HepG2 (cell line): ENCODE measurements around the gene GABRA4. TPM values are rescaled to one million over a fixed set of nuclear protein-coding genes. Genes with fewer than 3 reads are reported as not detected.

Source experiments
- ATAC-seq: fragments of 200-7000 bp; cut with Tn5 transposase; 3 replicates; pipeline ENCODE4 v1.9.1; 2020; ENCODE audit warnings: mild to moderate bottlenecking, moderate library complexity
- BruUV-seq: library from RNA; stranded (reverse); fragments of 400-500 nt; replicated peaks from 2 replicates; lab custom pipeline; 2021; lab: Mats Ljungman, UMichigan
- CTCF ChIA-PET: fragments of 300-600 bp; formaldehyde crosslinking; extraction: SDS; loops from one replicate; lab custom pipeline; 2021; ENCODE audit warnings: low total read pairs, inconsistent platforms, low intra/inter-chr PET ratio; lab: Yijun Ruan, JAX
- POLR2A ChIA-PET: fragments of 350-600 bp; sonication (Branson Sonifier 250); formaldehyde crosslinking; loops from one replicate; lab custom pipeline; 2020; ENCODE audit warnings: antibody characterized with exemption, inconsistent platforms; lab: Yijun Ruan, JAX
- DNase-seq: peaks from one replicate; pipeline ENCODE4 v3.0.0-alpha.2; 2015; ENCODE audit warnings: low spot score
- FAIRE-seq: peaks from 3 replicates; lab custom pipeline; 2011; peaks lifted over from hg19 to GRCh38; lab: Jason Lieb, UNC
- H2AFZ ChIP-seq: one replicate; pipeline ENCODE4 v1.6.1; 2011; ENCODE audit warnings: low read length, inconsistent platforms
- H3K27ac ChIP-seq: fragments of 300-600 bp; 3 replicates; pipeline ENCODE4 v1.8.0; 2011; ENCODE audit warnings: mixed run types, mild to moderate bottlenecking, mixed read lengths, low read length, inconsistent platforms; ENCODE audit not compliant: insufficient read depth; ENCODE audit errors: extremely low read length
- H3K27me3 ChIP-seq, 2 experiments: fragments of 200-600 bp in 1 of 2; 2 replicates in 1 of 2; 3 replicates in 1 of 2; pipeline versions ENCODE4 v1.6.0 to v1.8.0; 2011; ENCODE audit warnings: low read length in 2 of 2, mild to moderate bottlenecking in 2 of 2, moderate library complexity in 2 of 2, inconsistent platforms in 1 of 2; ENCODE audit not compliant: insufficient read depth in 2 of 2, control insufficient read depth in 1 of 2
- H3K36me3 ChIP-seq, 2 experiments: fragments of 200-600 bp in 1 of 2; replicated peaks in 1 of 2; 2 replicates in 1 of 2; 3 replicates in 1 of 2; pipeline versions ENCODE4 v1.5.1 to v1.8.0; 2011; ENCODE audit warnings: low read length in 2 of 2, inconsistent platforms in 1 of 2; ENCODE audit not compliant: insufficient read depth in 2 of 2, control insufficient read depth in 1 of 2
- H3K4me1 ChIP-seq: 2 replicates; pipeline ENCODE4 v1.5.1; 2012; ENCODE audit warnings: low read length, inconsistent platforms; ENCODE audit not compliant: insufficient read depth
- H3K4me2 ChIP-seq: 2 replicates; pipeline ENCODE4 v1.6.0; 2011; ENCODE audit warnings: low read depth, low read length, inconsistent platforms
- H3K4me3 ChIP-seq, 3 experiments: fragments of 200-600 bp in 1 of 3; sonication (generic), shearing (Covaris generic) in 1 of 3; replicated peaks in 1 of 3; 2 replicates each; pipeline ENCODE4 v1.5.1; 2011 to 2016; ENCODE audit warnings: low read length in 3 of 3, inconsistent platforms in 2 of 3, low read depth in 2 of 3, mild to moderate bottlenecking in 2 of 3, control low read depth in 1 of 3, mixed read lengths in 1 of 3; ENCODE audit not compliant: insufficient read depth in 1 of 3
- H3K79me2 ChIP-seq: one replicate; pipeline ENCODE4 v1.6.1; 2011; ENCODE audit warnings: low read length, inconsistent platforms; ENCODE audit not compliant: insufficient read depth
- H3K9ac ChIP-seq: 2 replicates; pipeline ENCODE4 v1.6.0; 2011; ENCODE audit warnings: mild to moderate bottlenecking, low read depth, low read length, inconsistent platforms; ENCODE audit not compliant: insufficient read depth
- H3K9me3 ChIP-seq: 2 replicates; pipeline ENCODE4 v1.5.1; 2012; ENCODE audit warnings: mild to moderate bottlenecking, low read length
- H4K20me1 ChIP-seq: 2 replicates; pipeline ENCODE4 v1.6.0; 2011; ENCODE audit warnings: inconsistent platforms, mild to moderate bottlenecking, low read length, moderate library complexity; ENCODE audit not compliant: insufficient read depth
- CEBPB ChIP-seq: IDR thresholded peaks from 2 replicates; pipeline ENCODE4 v1.6.1; 2011; ENCODE audit warnings: low read depth, low read length, improper control_type of control experiment, borderline replicate concordance
- MTA1 ChIP-seq: sonication (generic); formaldehyde crosslinking; IDR thresholded peaks from 2 replicates; pipeline ENCODE4 v1.4.0; 2020; ENCODE audit warnings: missing genetic modification reagents, mild to moderate bottlenecking, borderline replicate concordance
- MTF1 ChIP-seq: sonication (generic); formaldehyde crosslinking; IDR thresholded peaks from 2 replicates; pipeline ENCODE4 v1.5.0; 2020; ENCODE audit warnings: missing genetic modification reagents
- REL ChIP-seq: sonication (generic); formaldehyde crosslinking; conservative IDR thresholded peaks from 2 replicates; pipeline ENCODE4 v1.8.0; 2022; ENCODE audit warnings: mild to moderate bottlenecking, missing genetic modification reagents, moderate library complexity
- SAFB2 ChIP-seq: sonication (generic); formaldehyde crosslinking; IDR thresholded peaks from 2 replicates; pipeline ENCODE4 v1.5.1; 2020; ENCODE audit warnings: missing genetic modification reagents, low read depth, mild to moderate bottlenecking, borderline replicate concordance
- TCF7L2 ChIP-seq: IDR thresholded peaks from 2 replicates; pipeline ENCODE4 v1.6.1; 2011; ENCODE audit warnings: mild to moderate bottlenecking, low read depth, low read length, moderate library complexity
- ZFP82 ChIP-seq: sonication (generic); formaldehyde crosslinking; IDR thresholded peaks from 2 replicates; pipeline ENCODE4 v1.5.1; 2020; ENCODE audit warnings: mild to moderate bottlenecking, missing genetic modification reagents, borderline replicate concordance
- ZIK1 ChIP-seq: sonication (generic); formaldehyde crosslinking; IDR thresholded peaks from 2 replicates; pipeline ENCODE4 v1.5.0; 2020; ENCODE audit warnings: mild to moderate bottlenecking, low read depth, missing genetic modification reagents, borderline replicate concordance
- ZNF496 ChIP-seq: sonication (generic); formaldehyde crosslinking; IDR thresholded peaks from 2 replicates; pipeline ENCODE4 v1.8.1; 2023; ENCODE audit warnings: mild to moderate bottlenecking, moderate library complexity, missing genetic modification reagents; ENCODE audit not compliant: insufficient replicate concordance
- ZNF775 ChIP-seq: sonication (generic); formaldehyde crosslinking; IDR thresholded peaks from 2 replicates; pipeline ENCODE4 v1.4.0; 2020; ENCODE audit warnings: missing genetic modification reagents, mild to moderate bottlenecking, moderate library complexity, borderline replicate concordance
- WGBS: methylation state at CpG from one replicate; pipeline ENCODE4 v1.1.6; 2017; ENCODE audit warnings: low lambda C conversion rate; 5-methylcytosine and 5-hydroxymethylcytosine counted together
- in situ Hi-C: cut with HindIII; loops from 2 replicates; pipeline ENCODE4 v1.10.0; 2017; ENCODE audit warnings: low pct_unique_long_range_greater_than_20kb; ENCODE audit not compliant: extremely low pct_ligation_motif_present
- intact Hi-C: fragments of 100-400 bp; cut with micrococcal nuclease; formaldehyde crosslinking; loops from one replicate; pipeline ENCODE4 v1.10.0; 2022; ENCODE audit not compliant: unreplicated experiment
- polyA plus RNA-seq, 8 experiments: library from polyadenylated mRNA; depleted of rRNA in 3 of 8; stranded (reverse) in 7 of 8; unstranded in 1 of 8; fragments of >200 nt; fragmentation: Illumina TruSeq in 4 of 8; extraction: Trizol in 4 of 8; gene quantifications; 2 replicates each; pipeline versions ENCODE4 v1.2.1 to v1.2.3, GENCODE V29; 2011 to 2016; ENCODE audit warnings: low read depth in 4 of 8, missing spikeins in 1 of 8, mixed read lengths in 1 of 8; ENCODE audit not compliant: insufficient read depth in 1 of 8
- total RNA-seq, 5 experiments: library from RNA; depleted of rRNA; stranded (reverse); fragments of >200 nt; fragmentation: Illumina TruSeq; extraction: Trizol; gene quantifications; 2 replicates each; pipeline ENCODE4 v1.2.3, GENCODE V29; 2016; ENCODE audit warnings: low read depth in 1 of 5

The GABRA4 gene
- total and polyA plus RNA-seq, 2 of the 13 experiments (the other 11 are each of a cell fraction or from before 2014, with no cell fraction given): not detected

- FAIRE-seq: no peak
- in situ Hi-C loops (no loop called here), intact Hi-C loops (no loop called here)
- Histone ChIP-seq H3K27ac (no peak overlapping the region), H4K20me1 (no peaks in the 10 kb centered on the region), H3K27me3 (no peaks in the 10 kb centered on the region), H3K9ac (no peak overlapping the region), H3K4me2 (peak overlapping the region; percentile 56), H3K36me3 (no peaks in the 10 kb centered on the region), H3K79me2 (no peaks in the 10 kb centered on the region), H3K9me3 (no peaks in the 10 kb centered on the region), H3K4me3 (peak overlapping the region in 1 of 3 experiments; percentile 19; a peak in 1 of 6 replicates), H2AFZ (no peak overlapping the region), H3K4me1 (peaks cover 11% of the 10 kb centered on the region)
- no peak for ATAC-seq
- TF ChIP-seq CEBPB (peak; percentile 52; the same call in 1 of the 2 replicates), ZNF496 (CRISPR knock-in tag) (no peak)
- no peak for DNase-seq
- no TSS peak for BruUV-seq
- CTCF ChIA-PET: no interaction called here
- POLR2A ChIA-PET: no interaction called here
These were observed 17.0 kb upstream of the GABRA4 start for GRCh38 chr4:47010347-47010911.

GRCh38 chr4:47002580-47002979, 9.2 kb upstream of the GABRA4 start:
- POLR2A ChIA-PET: no interaction called here
- WGBS: 0% methylated on average over 1 of the region's 1 CpG
- no peak overlapping the region for H3K27ac ChIP-seq
- H3K9ac ChIP-seq: no peak overlapping the region
- H3K36me3 ChIP-seq: no peaks in the 10 kb centered on the region
- BruUV-seq: no TSS peak
- H3K4me1 ChIP-seq: no peaks in the 10 kb centered on the region
- FAIRE-seq (no peak), DNase-seq (no peak), ATAC-seq (peak; percentile 50; the same call in 2 of the 3 replicates)
- no peak overlapping the region for H3K4me3 ChIP-seq
- no peaks in the 10 kb centered on the region for H3K9me3 ChIP-seq
- no peak overlapping the region for H2AFZ ChIP-seq
- in situ Hi-C loops: no loop called here
- no peaks in the 10 kb centered on the region for H3K27me3 ChIP-seq
- no peak overlapping the region for H3K4me2 ChIP-seq
- intact Hi-C loops: no loop called here
- no peaks in the 10 kb centered on the region for H4K20me1 ChIP-seq
- no peaks in the 10 kb centered on the region for H3K79me2 ChIP-seq
- TF ChIP-seq ZIK1 (CRISPR knock-in tag): no peak
- no peak for TF ChIP-seq MTF1
- no peak for TF ChIP-seq REL (CRISPR knock-in tag)
- no peak for TF ChIP-seq ZNF775 (CRISPR knock-in tag)
- no peak for TF ChIP-seq SAFB2
- TF ChIP-seq ZFP82 (CRISPR knock-in tag): no peak
- TF ChIP-seq TCF7L2: no peak
- TF ChIP-seq MTA1 (CRISPR knock-in tag): no peak
- CTCF ChIA-PET: no interaction called here
